Progenitor cell of endocrine pancreas (in vitro differentiated cells): ENCODE results near the gene TUBGCP5. TPM values are rescaled to one million over a fixed set of nuclear protein-coding genes. Genes with fewer than 3 reads are reported as not detected.
"Not testable (repeated sequence)": the region's sequence is repeated elsewhere in the genome, so short reads cannot be mapped to it uniquely, and the experiment has no call there.

Source experiments
- DNase-seq: peaks from one replicate; pipeline ENCODE4 v3.0.0; 2021; ENCODE audit warnings: low spot score; ENCODE audit not compliant: unreplicated experiment
- H3K27ac Mint-ChIP-seq: 2 replicates; pipeline ENCODE4 v1.8.0; 2021; ENCODE audit warnings: mild to moderate bottlenecking, moderate library complexity, mixed read lengths
- H3K27me3 Mint-ChIP-seq: 2 replicates; pipeline ENCODE4 v1.8.0; 2021; ENCODE audit warnings: mixed read lengths
- H3K36me3 Mint-ChIP-seq: 2 replicates; pipeline ENCODE4 v1.8.0; 2022; ENCODE audit warnings: mixed read lengths; ENCODE audit not compliant: insufficient read depth
- H3K4me1 Mint-ChIP-seq: 2 replicates; pipeline ENCODE4 v1.8.0; 2021; ENCODE audit warnings: low read depth, mixed read lengths
- H3K4me3 Mint-ChIP-seq: 2 replicates; pipeline ENCODE4 v1.8.0; 2021; ENCODE audit warnings: low read depth, mild to moderate bottlenecking, moderate library complexity, mixed read lengths
- H3K9me3 Mint-ChIP-seq: 2 replicates; pipeline ENCODE4 v1.8.0; 2021; ENCODE audit warnings: low read depth, mixed read lengths
- total RNA-seq: library from RNA; stranded (reverse); gene quantifications from 2 replicates; pipeline ENCODE4 v1.2.1, GENCODE V29; 2021
- TF ChIP-seq, protein P1 (sequence below): fragments of 200-600 bp; sonication (generic); IDR thresholded peaks from one replicate; pipeline ENCODE4 v1.5.0; 2021; ENCODE audit warnings: antibody characterized with exemption, mild to moderate bottlenecking; ENCODE audit not compliant: unreplicated experiment

TUBGCP5 gene
- total RNA-seq, 1 donor from 2014 or later: 22.5 TPM

DNA sequence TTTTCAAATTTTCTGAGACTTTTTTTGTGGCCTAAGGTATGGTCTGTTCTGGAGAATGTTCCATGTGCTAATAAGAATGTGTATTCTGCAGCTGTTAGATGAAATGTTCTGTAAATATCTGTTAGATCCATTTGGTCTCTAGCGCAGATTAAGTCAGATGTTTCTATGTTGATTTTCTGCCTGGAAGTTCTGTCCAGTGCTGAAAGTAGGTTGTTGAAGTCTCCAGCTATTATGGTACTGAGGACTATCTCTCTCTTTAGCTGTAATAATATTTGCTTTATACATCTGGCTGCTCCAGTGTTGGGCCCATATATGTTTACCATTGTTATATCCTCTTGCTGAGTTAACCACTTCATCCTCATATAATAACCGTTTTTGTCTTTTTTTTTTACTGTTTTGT, 13.2 kb upstream of the TUBGCP5 start:
- TF ChIP-seq, protein P1, sequence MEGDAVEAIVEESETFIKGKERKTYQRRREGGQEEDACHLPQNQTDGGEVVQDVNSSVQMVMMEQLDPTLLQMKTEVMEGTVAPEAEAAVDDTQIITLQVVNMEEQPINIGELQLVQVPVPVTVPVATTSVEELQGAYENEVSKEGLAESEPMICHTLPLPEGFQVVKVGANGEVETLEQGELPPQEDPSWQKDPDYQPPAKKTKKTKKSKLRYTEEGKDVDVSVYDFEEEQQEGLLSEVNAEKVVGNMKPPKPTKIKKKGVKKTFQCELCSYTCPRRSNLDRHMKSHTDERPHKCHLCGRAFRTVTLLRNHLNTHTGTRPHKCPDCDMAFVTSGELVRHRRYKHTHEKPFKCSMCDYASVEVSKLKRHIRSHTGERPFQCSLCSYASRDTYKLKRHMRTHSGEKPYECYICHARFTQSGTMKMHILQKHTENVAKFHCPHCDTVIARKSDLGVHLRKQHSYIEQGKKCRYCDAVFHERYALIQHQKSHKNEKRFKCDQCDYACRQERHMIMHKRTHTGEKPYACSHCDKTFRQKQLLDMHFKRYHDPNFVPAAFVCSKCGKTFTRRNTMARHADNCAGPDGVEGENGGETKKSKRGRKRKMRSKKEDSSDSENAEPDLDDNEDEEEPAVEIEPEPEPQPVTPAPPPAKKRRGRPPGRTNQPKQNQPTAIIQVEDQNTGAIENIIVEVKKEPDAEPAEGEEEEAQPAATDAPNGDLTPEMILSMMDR: no peak
- Mint-ChIP-seq H3K27ac (no peak overlapping the region), H3K27me3 (no peaks in the 10 kb centered on the region), H3K36me3 (no peaks in the 10 kb centered on the region), H3K4me1 (no peaks in the 10 kb centered on the region), H3K9me3 (peaks cover 4% of the 10 kb centered on the region), H3K4me3 (no peak overlapping the region)
- DNase-seq: no peak

DNA sequence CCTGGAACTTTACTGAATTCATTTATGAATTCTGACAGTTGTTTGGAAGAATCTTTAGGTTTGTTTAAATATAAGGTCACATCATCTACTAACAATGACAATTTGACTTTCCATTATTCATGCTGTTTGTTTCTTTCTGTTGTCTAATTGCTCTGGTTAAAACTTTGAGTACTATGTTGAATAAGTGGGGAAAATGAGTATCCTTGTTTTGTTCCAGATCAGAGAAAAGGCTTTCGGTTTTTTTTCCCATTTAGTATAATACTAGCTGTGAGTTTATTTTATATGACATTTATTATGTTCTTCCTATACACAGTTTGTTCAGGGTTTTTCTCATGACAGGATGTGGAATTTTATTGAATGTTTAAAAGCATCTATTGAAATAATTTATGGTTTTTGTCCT, 11.3 kb upstream of the TUBGCP5 start:
- H3K27me3 Mint-ChIP-seq: no peaks in the 10 kb centered on the region
- no peaks in the 10 kb centered on the region for H3K36me3 Mint-ChIP-seq
- peaks cover 4% of the 10 kb centered on the region for H3K9me3 Mint-ChIP-seq
- no peak overlapping the region for H3K4me3 Mint-ChIP-seq
- no peak overlapping the region for H3K27ac Mint-ChIP-seq
- H3K4me1 Mint-ChIP-seq: no peaks in the 10 kb centered on the region
- DNase-seq: no peak
- TF ChIP-seq, protein P1: no peak

DNA sequence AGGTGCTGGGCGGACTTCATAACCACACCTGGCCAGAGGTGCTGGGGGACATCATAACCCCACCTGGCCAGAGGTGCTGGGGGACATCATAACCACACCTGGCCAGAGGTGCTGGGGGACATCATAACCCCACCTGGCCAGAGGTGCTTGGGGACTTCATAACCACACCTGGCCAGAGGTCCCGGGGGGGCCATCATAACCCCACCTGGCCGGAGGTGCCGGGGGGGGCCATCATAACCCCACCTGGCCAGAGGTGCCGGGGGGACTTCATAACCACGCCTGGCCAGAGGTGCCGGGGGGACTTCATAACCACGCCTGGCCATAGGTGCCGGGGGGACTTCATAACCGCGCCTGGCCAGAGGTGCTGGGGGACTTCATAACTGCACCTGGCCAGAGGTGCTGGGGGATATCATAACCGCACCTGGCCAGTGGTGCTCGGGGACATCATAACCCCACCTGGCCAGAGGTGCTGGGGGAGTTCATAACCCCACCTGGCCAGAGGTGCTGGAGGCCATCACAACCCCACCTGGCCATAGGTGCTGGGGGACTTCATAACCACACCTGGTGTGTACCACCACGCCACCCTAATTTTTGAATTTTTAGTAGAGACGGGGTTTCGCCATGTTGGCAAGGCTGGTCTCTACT, 10.7 kb upstream of the TUBGCP5 start:
- H3K9me3 Mint-ChIP-seq: peaks cover 4% of the 10 kb centered on the region
- H3K27me3 Mint-ChIP-seq: no peaks in the 10 kb centered on the region
- no peak overlapping the region for H3K27ac Mint-ChIP-seq

DNA sequence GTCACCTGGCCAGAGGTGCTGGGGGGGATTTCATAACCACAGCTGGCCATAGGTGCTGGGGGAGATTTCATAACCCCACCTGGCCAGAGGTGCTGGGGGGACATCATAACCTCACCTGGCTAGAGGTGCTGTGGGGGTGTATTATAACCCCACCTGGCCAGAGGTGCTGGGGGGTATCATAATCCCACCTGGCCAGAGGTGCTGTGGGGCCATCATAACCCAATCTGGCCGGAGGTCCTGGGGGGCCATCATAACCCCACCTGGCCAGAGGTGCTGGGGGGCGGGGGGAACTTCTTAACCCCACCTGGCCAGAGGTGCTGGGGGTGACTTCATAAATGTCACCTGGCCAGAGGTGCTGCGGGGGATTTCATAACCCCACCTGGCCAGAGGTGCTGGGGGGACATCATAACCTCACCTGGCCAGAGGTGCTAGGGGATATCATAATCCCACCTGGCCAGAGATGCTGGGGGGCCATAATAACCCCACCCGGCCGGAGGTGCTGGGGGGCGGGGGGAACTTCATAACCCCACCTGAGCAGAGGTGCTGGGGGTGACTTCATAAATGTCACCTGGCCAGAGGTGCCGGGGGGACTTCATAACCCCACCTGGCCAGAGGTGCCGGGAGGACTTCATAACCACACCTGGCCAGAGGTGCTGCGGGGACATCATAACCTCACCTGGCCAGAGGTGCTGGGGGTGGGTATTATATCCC, 9.4 kb upstream of the TUBGCP5 start:
- not testable (repeated sequence) for H3K27me3 Mint-ChIP-seq, H3K9me3 Mint-ChIP-seq, H3K4me1 Mint-ChIP-seq, H3K36me3 Mint-ChIP-seq, H3K4me3 Mint-ChIP-seq, DNase-seq, H3K27ac Mint-ChIP-seq

More for the DNA sequence above, 10.7 kb upstream of the TUBGCP5 start:
- Mint-ChIP-seq H3K4me1 (no peaks in the 10 kb centered on the region), H3K36me3 (no peaks in the 10 kb centered on the region), H3K4me3 (no peak overlapping the region)
- no peak for DNase-seq
- TF ChIP-seq, protein P1: no peak

DNA sequence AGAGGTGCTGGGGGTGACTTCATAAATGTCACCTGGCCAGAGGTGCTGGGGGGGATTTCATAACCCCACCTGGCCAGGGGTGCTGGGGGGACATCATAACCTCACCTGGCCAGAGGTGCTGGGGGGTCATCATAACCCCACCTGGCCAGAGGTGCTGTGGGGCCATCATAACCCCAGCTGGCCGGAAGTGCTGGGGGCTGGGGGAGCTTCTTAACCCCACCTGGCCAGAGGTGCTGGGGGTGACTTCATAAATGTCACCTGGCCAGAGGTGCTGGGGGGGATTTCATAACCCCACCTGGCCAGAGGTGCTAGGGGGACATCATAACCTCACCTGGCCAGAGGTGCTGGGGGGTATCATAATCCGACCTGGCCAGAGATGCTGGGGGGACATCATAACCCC, 4.6 kb upstream of the TUBGCP5 start:
- not testable (repeated sequence) for DNase-seq, H3K4me3 Mint-ChIP-seq, H3K36me3 Mint-ChIP-seq, H3K27ac Mint-ChIP-seq, H3K27me3 Mint-ChIP-seq, H3K4me1 Mint-ChIP-seq, H3K9me3 Mint-ChIP-seq

DNA sequence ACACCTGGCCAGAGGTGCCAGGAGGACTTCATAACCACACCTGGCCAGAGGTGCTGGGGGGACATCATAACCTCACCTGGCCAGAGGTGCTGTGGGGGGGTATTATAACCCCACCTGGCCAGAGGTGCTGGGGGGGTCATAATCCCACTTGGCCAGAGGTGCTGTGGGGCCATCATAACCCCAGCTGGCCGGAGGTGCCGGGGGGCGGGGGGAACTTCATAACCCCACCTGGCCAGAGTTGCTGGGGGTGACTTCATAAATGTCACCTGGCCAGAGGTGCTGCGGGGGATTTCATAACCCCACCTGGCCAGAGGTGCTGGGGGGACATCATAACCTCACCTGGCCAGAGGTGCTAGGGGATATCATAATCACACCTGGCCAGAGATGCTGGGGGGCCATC, 4.2 kb upstream of the TUBGCP5 start:
- H3K9me3 Mint-ChIP-seq, H3K4me1 Mint-ChIP-seq, H3K36me3 Mint-ChIP-seq, H3K4me3 Mint-ChIP-seq, DNase-seq, H3K27me3 Mint-ChIP-seq, H3K27ac Mint-ChIP-seq: not testable (repeated sequence)

DNA sequence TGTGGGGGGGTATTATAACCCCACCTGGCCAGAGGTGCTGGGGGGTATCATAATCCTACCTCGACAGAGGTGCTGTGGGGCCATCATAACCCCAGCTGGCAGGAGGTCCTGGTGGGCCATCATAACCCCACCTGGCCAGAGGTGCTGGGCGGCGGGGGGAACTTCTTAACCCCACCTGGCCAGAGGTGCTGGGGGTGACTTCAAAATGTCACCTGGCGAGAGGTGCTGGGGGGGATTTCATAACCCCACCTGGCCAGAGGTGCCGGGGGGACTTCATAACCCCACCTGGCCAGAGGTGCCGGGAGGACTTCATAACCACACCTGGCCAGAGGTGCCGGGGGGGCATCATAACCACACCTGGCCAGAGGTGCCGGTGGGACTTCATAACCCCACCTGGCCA, 2.4 kb upstream of the TUBGCP5 start:
- H3K27me3 Mint-ChIP-seq, H3K4me1 Mint-ChIP-seq, H3K4me3 Mint-ChIP-seq, DNase-seq, H3K36me3 Mint-ChIP-seq, H3K27ac Mint-ChIP-seq, H3K9me3 Mint-ChIP-seq: not testable (repeated sequence)
